ENCODE measurements around the gene PXT1.

DNA sequence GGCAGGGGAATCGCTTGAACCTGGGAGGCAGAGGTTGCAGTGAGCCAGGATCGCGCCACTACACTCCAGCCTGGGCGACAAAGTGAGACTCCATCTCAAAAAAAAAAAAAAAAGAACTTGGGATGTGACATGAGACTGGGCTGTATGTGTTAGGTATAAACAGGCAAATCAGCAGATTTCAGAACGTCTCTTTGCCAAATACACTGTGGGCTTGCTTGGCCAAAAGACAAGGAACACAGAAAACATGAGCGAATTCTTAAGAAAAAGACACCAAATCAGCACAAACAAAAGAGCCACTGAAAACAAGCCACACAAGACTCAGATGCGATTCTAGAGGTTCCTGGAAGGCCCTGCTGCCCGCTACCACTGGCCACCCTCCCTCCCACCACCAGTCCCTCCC is 67.7 kb downstream of the PXT1 start:
- TF ChIP-seq, protein P1, sequence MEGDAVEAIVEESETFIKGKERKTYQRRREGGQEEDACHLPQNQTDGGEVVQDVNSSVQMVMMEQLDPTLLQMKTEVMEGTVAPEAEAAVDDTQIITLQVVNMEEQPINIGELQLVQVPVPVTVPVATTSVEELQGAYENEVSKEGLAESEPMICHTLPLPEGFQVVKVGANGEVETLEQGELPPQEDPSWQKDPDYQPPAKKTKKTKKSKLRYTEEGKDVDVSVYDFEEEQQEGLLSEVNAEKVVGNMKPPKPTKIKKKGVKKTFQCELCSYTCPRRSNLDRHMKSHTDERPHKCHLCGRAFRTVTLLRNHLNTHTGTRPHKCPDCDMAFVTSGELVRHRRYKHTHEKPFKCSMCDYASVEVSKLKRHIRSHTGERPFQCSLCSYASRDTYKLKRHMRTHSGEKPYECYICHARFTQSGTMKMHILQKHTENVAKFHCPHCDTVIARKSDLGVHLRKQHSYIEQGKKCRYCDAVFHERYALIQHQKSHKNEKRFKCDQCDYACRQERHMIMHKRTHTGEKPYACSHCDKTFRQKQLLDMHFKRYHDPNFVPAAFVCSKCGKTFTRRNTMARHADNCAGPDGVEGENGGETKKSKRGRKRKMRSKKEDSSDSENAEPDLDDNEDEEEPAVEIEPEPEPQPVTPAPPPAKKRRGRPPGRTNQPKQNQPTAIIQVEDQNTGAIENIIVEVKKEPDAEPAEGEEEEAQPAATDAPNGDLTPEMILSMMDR (IDR thresholded peaks at IDR 0.05): no peak
- TF ChIP-seq POLR2A (IDR thresholded peaks at IDR 0.05): no peak

Data from body of pancreas (tissue), 4 donors.